NCI-H1417 treated with DMSO at 0.1 percent for 48 hours (cell line): ENCODE data around the gene ZCCHC24.

Experiments used
- DNase-seq: peaks from one replicate; lab custom pipeline; 2025; lab: John Stamatoyannopoulos, UW

ZCCHC24 gene

GRCh38 chr10:79410315-79411094 lies 34.9 kb downstream of the ZCCHC24 start:
- no peak for DNase-seq

- DNase-seq = no peak
These were observed 35.7 kb downstream of the ZCCHC24 start for GRCh38 chr10:79409726-79410085.

- no peak for DNase-seq
These were observed 36.2 kb downstream of the ZCCHC24 start for GRCh38 chr10:79409038-79409725.

- no peak for DNase-seq
These were observed 37.3 kb downstream of the ZCCHC24 start for GRCh38 chr10:79407811-79408795.

GRCh38 chr10:79407423-79407796 lies 38.0 kb downstream of the ZCCHC24 start:
- no peak for DNase-seq

GRCh38 chr10:79406683-79407422 lies 38.6 kb downstream of the ZCCHC24 start:
- DNase-seq = no peak

GRCh38 chr10:79405995-79406515 lies 39.4 kb downstream of the ZCCHC24 start:
- no peak for DNase-seq

- no peak for DNase-seq
These were observed 40.0 kb downstream of the ZCCHC24 start for GRCh38 chr10:79405221-79405994.

GRCh38 chr10:79404690-79405131 lies 40.7 kb downstream of the ZCCHC24 start:
- no peak for DNase-seq

GRCh38 chr10:79404231-79404609 lies 41.2 kb downstream of the ZCCHC24 start:
- no peak for DNase-seq

GRCh38 chr10:79403441-79404230 lies 41.8 kb downstream of the ZCCHC24 start:
- no peak for DNase-seq

- no peak for DNase-seq
These were observed 42.5 kb downstream of the ZCCHC24 start for GRCh38 chr10:79402951-79403350.

GRCh38 chr10:79402625-79402946 lies 42.8 kb downstream of the ZCCHC24 start:
- DNase-seq = no peak

GRCh38 chr10:79401015-79401921 lies 44.2 kb downstream of the ZCCHC24 start:
- DNase-seq = no peak

- no peak for DNase-seq
These were observed 45.0 kb downstream of the ZCCHC24 start for GRCh38 chr10:79400146-79401004.

GRCh38 chr10:79399223-79399831 lies 46.1 kb downstream of the ZCCHC24 start:
- no peak for DNase-seq

- no peak for DNase-seq
These were observed 46.8 kb downstream of the ZCCHC24 start for GRCh38 chr10:79398642-79399041.
